Suprapubic skin (tissue), 3 donors: ENCODE data around the gene PPP1R26.

ENCODE experiments used
- CTCF ChIP-seq, 2 donors: fragments of 200-600 bp in 1 of 2; fragments of 450-650 bp in 1 of 2; sonication (generic) in 1 of 2; IDR thresholded peaks; one replicate each; pipeline ENCODE4 v1.5.1; 2016 to 2019; ENCODE audit warnings: antibody characterized with exemption in 2 of 2, mild to moderate bottlenecking in 1 of 2, moderate library complexity in 1 of 2
- POLR2A ChIP-seq, 2 donors: fragments of 450-650 bp; IDR thresholded peaks; one replicate each; pipeline ENCODE4 v1.6.1; 2017; ENCODE audit warnings: antibody characterized with exemption in 2 of 2, mild to moderate bottlenecking in 2 of 2, moderate library complexity in 2 of 2

GRCh38 chr9:135456436-135457104, 23.0 kb upstream of the PPP1R26 start:
- no peak for TF ChIP-seq CTCF (IDR thresholded peaks at IDR 0.05)
- no peak for TF ChIP-seq POLR2A (IDR thresholded peaks at IDR 0.05)
